SU-DHL-6 (cell line): ENCODE measurements around the gene ZNF143.
A peak's percentile ranks its signal among the peaks of the same experiment; 100 is the strongest.

Experiments
- H2AFZ ChIP-seq: fragments of 200-600 bp; sonication (generic); 2 replicates; pipeline ENCODE4 v1.6.1; 2014; ENCODE audit warnings: low read depth, mild to moderate bottlenecking, moderate library complexity, mixed read lengths, antibody characterized with exemption, low read length; ENCODE audit not compliant: severe bottlenecking
- H3F3A ChIP-seq: fragments of 200-600 bp; shearing (Covaris generic); 2 replicates; pipeline ENCODE4 v1.6.0; 2016; ENCODE audit warnings: antibody characterized with exemption, mild to moderate bottlenecking; ENCODE audit not compliant: insufficient read depth
- H3K27ac ChIP-seq: fragments of 200-600 bp; sonication (generic); 2 replicates; pipeline ENCODE4 v1.5.1; 2016; ENCODE audit warnings: low read depth, mild to moderate bottlenecking, low read length, moderate library complexity, mixed read lengths
- H3K27me3 ChIP-seq: fragments of 200-600 bp; sonication (generic), shearing (Covaris generic); 2 replicates; pipeline ENCODE4 v1.6.0; 2014; ENCODE audit warnings: mild to moderate bottlenecking, low read length
- H3K36me3 ChIP-seq: fragments of 200-600 bp; sonication (generic); 2 replicates; pipeline ENCODE4 v1.6.1; 2014; ENCODE audit warnings: mild to moderate bottlenecking, low read length, mixed read lengths
- H3K4me2 ChIP-seq: fragments of 300-600, 200-600 bp; shearing (Covaris generic), sonication (generic); 2 replicates; pipeline ENCODE4 v1.6.0; 2014; ENCODE audit warnings: low read length, low read depth, mild to moderate bottlenecking; ENCODE audit not compliant: poor library complexity, severe bottlenecking
- H3K4me3 ChIP-seq: fragments of 200-600 bp; sonication (generic); 2 replicates; pipeline ENCODE4 v1.5.1; 2014; ENCODE audit warnings: antibody characterized with exemption, low read length, mild to moderate bottlenecking, mixed read lengths; ENCODE audit not compliant: insufficient read depth, poor library complexity, severe bottlenecking
- H3K79me2 ChIP-seq: fragments of 200-600 bp; sonication (generic); 2 replicates; pipeline ENCODE4 v1.6.1; 2014; ENCODE audit warnings: mild to moderate bottlenecking, low read length, moderate library complexity; ENCODE audit not compliant: insufficient read depth
- H3K9ac ChIP-seq: fragments of 200-600 bp; sonication (generic); 2 replicates; pipeline ENCODE4 v1.7.0; 2014; ENCODE audit warnings: mild to moderate bottlenecking, low read length
- H3K9me2 ChIP-seq: fragments of 200-600 bp; sonication (generic); replicated peaks from 2 replicates; pipeline ENCODE4 v1.6.1; 2014; ENCODE audit warnings: low read length; ENCODE audit not compliant: insufficient read depth
- H3K9me3 ChIP-seq: fragments of 200-600 bp; sonication (generic); 2 replicates; pipeline ENCODE4 v1.6.1; 2014; ENCODE audit warnings: low read length, mixed read lengths; ENCODE audit not compliant: insufficient read depth
- H4K20me1 ChIP-seq: fragments of 200-600 bp; sonication (generic); 2 replicates; pipeline ENCODE4 v1.6.1; 2014; ENCODE audit warnings: low read depth, mild to moderate bottlenecking, antibody characterized with exemption, low read length, moderate library complexity, mixed read lengths
- EZH2phosphoT487 ChIP-seq: fragments of 200-600 bp; sonication (generic), shearing (Covaris generic); conservative IDR thresholded peaks from 2 replicates; pipeline ENCODE4 v1.6.1; 2018; ENCODE audit warnings: mild to moderate bottlenecking, antibody characterized with exemption, low read length, moderate library complexity, mixed read lengths
- TF ChIP-seq, protein P1 (sequence below): fragments of 200-600 bp; sonication (generic); IDR thresholded peaks from one replicate; pipeline ENCODE4 v1.5.1; 2017; ENCODE audit warnings: antibody characterized with exemption, mild to moderate bottlenecking, low read length, moderate library complexity; ENCODE audit not compliant: insufficient read depth, poor library complexity, severe bottlenecking

ZNF143 gene

DNA sequence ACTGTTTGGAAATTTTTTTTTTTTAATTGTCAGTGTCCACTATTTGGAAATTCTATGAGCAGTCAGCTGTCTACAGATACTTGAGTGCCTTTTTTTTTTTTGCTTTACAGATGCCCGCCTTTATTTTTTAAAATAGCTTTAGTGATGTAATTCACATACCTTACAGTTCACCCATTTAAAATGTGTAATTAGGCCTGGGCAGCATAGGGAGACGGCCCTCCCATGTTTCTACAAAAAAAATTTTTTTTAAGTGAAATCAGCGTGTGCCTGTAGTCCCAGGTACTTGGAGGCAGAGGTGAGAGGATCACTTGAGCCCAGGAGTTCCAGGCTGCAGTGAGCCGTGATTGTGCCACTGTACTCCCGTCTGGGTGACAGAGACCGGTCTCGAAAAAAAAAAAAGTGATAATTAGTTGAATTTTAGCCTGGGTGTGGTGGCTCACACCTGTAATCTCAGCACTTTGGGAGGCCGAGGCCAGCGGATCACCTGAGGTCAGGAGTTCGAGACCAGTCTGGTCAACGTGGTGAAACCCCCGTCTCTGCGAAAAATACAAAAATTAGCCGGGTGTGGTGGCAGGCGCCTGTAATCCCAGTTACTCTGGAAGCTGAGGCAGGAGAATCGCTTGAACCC lies 1.5 kb downstream of the ZNF143 start:
- TF ChIP-seq, protein P1, sequence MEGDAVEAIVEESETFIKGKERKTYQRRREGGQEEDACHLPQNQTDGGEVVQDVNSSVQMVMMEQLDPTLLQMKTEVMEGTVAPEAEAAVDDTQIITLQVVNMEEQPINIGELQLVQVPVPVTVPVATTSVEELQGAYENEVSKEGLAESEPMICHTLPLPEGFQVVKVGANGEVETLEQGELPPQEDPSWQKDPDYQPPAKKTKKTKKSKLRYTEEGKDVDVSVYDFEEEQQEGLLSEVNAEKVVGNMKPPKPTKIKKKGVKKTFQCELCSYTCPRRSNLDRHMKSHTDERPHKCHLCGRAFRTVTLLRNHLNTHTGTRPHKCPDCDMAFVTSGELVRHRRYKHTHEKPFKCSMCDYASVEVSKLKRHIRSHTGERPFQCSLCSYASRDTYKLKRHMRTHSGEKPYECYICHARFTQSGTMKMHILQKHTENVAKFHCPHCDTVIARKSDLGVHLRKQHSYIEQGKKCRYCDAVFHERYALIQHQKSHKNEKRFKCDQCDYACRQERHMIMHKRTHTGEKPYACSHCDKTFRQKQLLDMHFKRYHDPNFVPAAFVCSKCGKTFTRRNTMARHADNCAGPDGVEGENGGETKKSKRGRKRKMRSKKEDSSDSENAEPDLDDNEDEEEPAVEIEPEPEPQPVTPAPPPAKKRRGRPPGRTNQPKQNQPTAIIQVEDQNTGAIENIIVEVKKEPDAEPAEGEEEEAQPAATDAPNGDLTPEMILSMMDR: no peak
- no peak for TF ChIP-seq EZH2phosphoT487
- peaks cover 37% of the 10 kb centered on the region for H3F3A ChIP-seq
- H3K9me2 ChIP-seq: no peaks in the 10 kb centered on the region
- H3K9me3 ChIP-seq: no peaks in the 10 kb centered on the region
- no peaks in the 10 kb centered on the region for H4K20me1 ChIP-seq
- H3K27ac ChIP-seq: peak overlapping the region; percentile 99
- H3K79me2 ChIP-seq: peaks cover 59% of the 10 kb centered on the region
- no peaks in the 10 kb centered on the region for H3K27me3 ChIP-seq
- H3K36me3 ChIP-seq: no peaks in the 10 kb centered on the region
- H3K4me2 ChIP-seq: peak overlapping the region; percentile 84
- H3K9ac ChIP-seq: peak overlapping the region; percentile 82
- H2AFZ ChIP-seq: peak overlapping the region; percentile 0
- peak overlapping the region; percentile 65 for H3K4me3 ChIP-seq

DNA sequence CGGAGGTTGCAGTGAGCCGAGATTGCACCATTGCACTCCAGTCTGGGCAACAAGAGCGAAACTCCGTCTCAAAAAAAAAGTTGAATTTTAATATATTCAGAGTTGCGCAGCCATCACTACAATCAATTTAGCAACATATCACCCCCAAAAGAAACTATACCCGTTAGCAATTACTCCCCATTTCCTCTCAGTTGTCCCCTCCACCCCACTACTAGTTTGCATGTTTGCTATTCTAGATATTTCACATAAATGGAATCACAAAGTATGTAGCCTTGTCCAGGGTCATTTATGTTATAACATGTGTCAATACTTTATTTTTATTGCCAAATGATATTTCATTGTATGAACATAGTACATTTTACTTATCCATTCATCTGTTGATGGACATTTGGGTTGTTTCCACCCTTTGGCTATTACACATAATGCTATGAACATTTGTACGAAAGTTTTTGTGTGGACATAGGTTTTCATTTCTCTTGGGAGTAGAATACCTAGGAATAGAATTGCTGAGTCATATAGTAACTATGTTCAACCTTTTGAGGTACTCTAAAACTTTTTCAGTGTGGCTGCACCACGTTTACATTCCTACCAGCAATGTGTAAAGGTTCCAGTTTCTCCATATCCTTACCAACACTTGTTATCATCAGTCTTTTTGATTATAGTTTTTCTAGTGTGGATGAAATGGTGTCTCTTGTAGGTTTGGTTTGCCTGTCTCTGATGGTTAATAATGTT lies 2.2 kb downstream of the ZNF143 start:
- peak overlapping the region; percentile 10 for H2AFZ ChIP-seq
- peaks cover 37% of the 10 kb centered on the region for H3F3A ChIP-seq
- peaks cover 65% of the 10 kb centered on the region for H3K79me2 ChIP-seq
- no peaks in the 10 kb centered on the region for H3K27me3 ChIP-seq
- no peaks in the 10 kb centered on the region for H3K36me3 ChIP-seq
- H4K20me1 ChIP-seq: no peaks in the 10 kb centered on the region
- H3K9me3 ChIP-seq: no peaks in the 10 kb centered on the region
- H3K9me2 ChIP-seq: no peaks in the 10 kb centered on the region
- H3K4me2 ChIP-seq: peak overlapping the region; percentile 84
- peak overlapping the region; percentile 65 for H3K4me3 ChIP-seq
- peak overlapping the region; percentile 17 for H3K9ac ChIP-seq
- no peak for TF ChIP-seq EZH2phosphoT487
- TF ChIP-seq, protein P1: no peak
- peak overlapping the region; percentile 99 for H3K27ac ChIP-seq

DNA sequence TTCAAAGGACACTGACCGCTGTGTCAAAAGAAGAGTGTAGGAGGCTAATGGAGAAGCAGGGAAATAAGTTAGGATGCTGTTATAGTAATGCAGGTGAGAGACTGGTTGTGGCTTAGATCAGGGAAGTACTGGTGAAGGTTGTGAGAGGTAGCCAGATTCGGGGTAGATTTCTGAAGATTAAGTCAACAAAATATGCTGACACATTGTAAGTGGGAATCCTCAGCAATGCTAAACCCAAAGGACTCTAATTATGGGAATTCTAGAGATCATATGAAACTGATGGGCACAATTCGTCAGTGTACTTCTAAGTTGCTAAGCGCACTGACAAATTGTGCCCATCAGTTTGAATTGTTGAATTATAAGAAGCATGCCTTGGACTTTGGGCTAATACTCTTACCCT lies 10.0 kb downstream of the ZNF143 start:
- no peak overlapping the region for H3K4me3 ChIP-seq

More for the DNA sequence above, 10.0 kb downstream of the ZNF143 start:
- no peaks in the 10 kb centered on the region for H3K27me3 ChIP-seq
- H3K9ac ChIP-seq: no peak overlapping the region
- H4K20me1 ChIP-seq: no peaks in the 10 kb centered on the region
- H3K27ac ChIP-seq: no peak overlapping the region
- no peaks in the 10 kb centered on the region for H3K9me2 ChIP-seq
- H3K79me2 ChIP-seq: peaks cover 27% of the 10 kb centered on the region
- H3K36me3 ChIP-seq: peaks cover 8% of the 10 kb centered on the region; the same call in 1 of the 2 replicates
- TF ChIP-seq EZH2phosphoT487: no peak
- TF ChIP-seq, protein P1: no peak
- no peak overlapping the region for H3K4me2 ChIP-seq
- no peaks in the 10 kb centered on the region for H3K9me3 ChIP-seq
- H3F3A ChIP-seq: peaks cover 5% of the 10 kb centered on the region; the same call in 1 of the 2 replicates
- no peak overlapping the region for H2AFZ ChIP-seq
